Mesendoderm (in vitro differentiated cells): Measurements from ENCODE around the gene TTLL12.

Experiments used
- DNase-seq: peaks from one replicate; pipeline ENCODE4 v3.0.0; 2013
- H2AK5ac ChIP-seq: 2 replicates; pipeline ENCODE4 v1.6.1; 2013; ENCODE audit warnings: low read length, inconsistent platforms
- H2BK120ac ChIP-seq: 2 replicates; pipeline ENCODE4 v1.6.1; 2013; ENCODE audit warnings: low read depth, mild to moderate bottlenecking, low read length, moderate library complexity, mixed read lengths
- H2BK15ac ChIP-seq: replicated peaks from 2 replicates; pipeline ENCODE4 v1.6.1; 2013; ENCODE audit warnings: low read depth, mild to moderate bottlenecking, moderate library complexity
- H2BK5ac ChIP-seq: 2 replicates; pipeline ENCODE4 v1.6.1; 2013; ENCODE audit warnings: low read length, inconsistent platforms
- H3K18ac ChIP-seq: 2 replicates; pipeline ENCODE4 v1.6.1; 2013; ENCODE audit warnings: mild to moderate bottlenecking, low read length, mixed read lengths
- H3K23ac ChIP-seq: one replicate; pipeline ENCODE4 v1.6.1; 2013; ENCODE audit warnings: low read length
- H3K27ac ChIP-seq: 2 replicates; pipeline ENCODE4 v1.5.1; 2013; ENCODE audit warnings: low read depth, mild to moderate bottlenecking, inconsistent platforms, low read length, moderate library complexity
- H3K27me3 ChIP-seq: 2 replicates; pipeline ENCODE4 v1.6.1; 2013; ENCODE audit warnings: low read length, control low read depth, mild to moderate bottlenecking, inconsistent platforms; ENCODE audit not compliant: insufficient read depth, poor library complexity
- H3K36me3 ChIP-seq: 2 replicates; pipeline ENCODE4 v1.6.1; 2013; ENCODE audit warnings: low read length, inconsistent platforms; ENCODE audit not compliant: control insufficient read depth, insufficient read depth
- H3K4ac ChIP-seq: one replicate; pipeline ENCODE4 v1.6.1; 2013; ENCODE audit warnings: low read depth, mild to moderate bottlenecking, low read length, moderate library complexity
- H3K4me1 ChIP-seq: 2 replicates; pipeline ENCODE4 v1.6.1; 2013; ENCODE audit warnings: low read depth, low read length, inconsistent platforms; ENCODE audit not compliant: control insufficient read depth
- H3K4me2 ChIP-seq: 2 replicates; pipeline ENCODE4 v1.6.1; 2013; ENCODE audit warnings: low read length
- H3K4me3 ChIP-seq: 2 replicates; pipeline ENCODE4 v1.5.1; 2013; ENCODE audit warnings: mild to moderate bottlenecking, low read length
- H3K56ac ChIP-seq: one replicate; pipeline ENCODE4 v1.6.1; 2013; ENCODE audit warnings: low read length
- H3K79me1 ChIP-seq: 2 replicates; pipeline ENCODE4 v1.6.1; 2013; ENCODE audit warnings: low read length, inconsistent platforms
- H3K79me2 ChIP-seq: 2 replicates; pipeline ENCODE4 v1.6.1; 2013; ENCODE audit warnings: mild to moderate bottlenecking, low read length; ENCODE audit not compliant: control insufficient read depth, insufficient read depth
- H3K9ac ChIP-seq: 2 replicates; pipeline ENCODE4 v1.6.1; 2013; ENCODE audit warnings: low read length, inconsistent platforms
- H4K5ac ChIP-seq: one replicate; pipeline ENCODE4 v1.6.1; 2013; ENCODE audit warnings: low read length
- H4K8ac ChIP-seq: one replicate; pipeline ENCODE4 v1.6.1; 2013; ENCODE audit warnings: low read depth, mild to moderate bottlenecking, control low read depth, low read length, moderate library complexity
- WGBS: extraction: QIAGEN DNeasy Blood & Tissue Kit; methylation state at CpG from one replicate; pipeline ENCODE4 v1.1.7; 2013; ENCODE audit warnings: low lambda C conversion rate, missing lambda C conversion rate; ENCODE audit not compliant: insufficient coverage; ENCODE audit errors: extremely low coverage; 5-methylcytosine and 5-hydroxymethylcytosine counted together

The TTLL12 gene

GRCh38 chr22:43188829-43189545 is 2.1 kb upstream of the TTLL12 start:
- Histone ChIP-seq H4K5ac (no peak overlapping the region), H3K18ac (no peak overlapping the region), H3K4me1 (peaks cover 2% of the 10 kb centered on the region), H3K36me3 (no peaks in the 10 kb centered on the region), H2BK5ac (no peak overlapping the region), H3K4ac (no peak overlapping the region), H3K79me1 (peaks cover 4% of the 10 kb centered on the region), H3K9ac (no peak overlapping the region), H2BK15ac (no peak overlapping the region), H3K4me3 (no peak overlapping the region), H3K27me3 (no peaks in the 10 kb centered on the region), H3K23ac (no peak overlapping the region), H3K79me2 (peaks cover 6% of the 10 kb centered on the region), H3K56ac (peak overlapping the region; percentile 58), H3K27ac (no peak overlapping the region), H2BK120ac (no peak overlapping the region), H4K8ac (no peak overlapping the region), H3K4me2 (no peak overlapping the region), H2AK5ac (no peak overlapping the region)
- peak; percentile 28 for DNase-seq
- no CpG with 5 or more reads among the region's 5 CpGs for WGBS

DNA sequence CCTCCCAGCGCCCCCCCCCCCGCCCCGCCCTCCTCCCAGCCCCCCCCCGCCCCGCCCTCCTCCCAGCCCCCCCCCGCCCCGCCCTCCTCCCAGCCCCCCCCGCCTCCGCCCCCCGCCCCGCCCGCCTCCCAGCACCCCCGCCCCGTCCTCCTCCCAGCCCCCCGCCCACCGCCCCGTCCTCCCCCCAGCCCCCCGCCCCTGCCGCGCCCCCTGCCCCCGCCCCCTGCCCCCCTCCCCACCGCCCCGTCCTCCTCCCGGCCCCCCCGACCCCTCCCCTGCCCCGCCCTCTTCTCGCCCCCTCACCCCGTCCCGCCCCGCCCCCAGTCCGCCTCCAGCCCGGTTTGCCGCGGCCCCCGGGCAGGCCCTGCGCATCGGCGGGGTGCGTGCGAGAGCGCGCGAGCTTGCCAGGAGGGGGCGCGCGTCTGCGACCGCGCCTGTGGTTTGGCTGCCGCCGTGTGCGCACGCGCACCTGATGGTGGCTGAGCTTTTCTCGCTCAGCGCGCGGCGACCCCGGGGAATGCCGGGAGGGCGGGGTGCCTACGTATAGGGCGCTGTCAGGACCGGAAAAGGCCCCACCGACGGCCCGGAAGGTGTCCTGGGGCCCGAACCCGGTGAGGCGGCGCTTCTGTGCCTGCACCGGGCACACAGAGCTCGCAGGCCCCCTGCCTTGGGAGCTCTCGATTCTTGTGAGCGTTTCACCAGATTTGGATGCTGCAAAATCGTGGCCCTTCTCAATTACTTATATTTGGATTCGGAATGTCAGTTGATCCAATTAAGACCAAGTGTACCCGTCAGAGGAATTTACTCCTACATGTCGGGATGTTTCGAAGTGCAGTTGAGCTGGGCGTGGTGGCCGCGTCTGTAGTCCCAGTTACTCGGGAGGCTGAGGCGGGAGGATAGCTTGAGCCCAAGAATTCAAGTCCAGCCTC is 501 bp upstream of the TTLL12 start:
- Histone ChIP-seq H2BK5ac (peak overlapping the region; percentile 4), H3K4me1 (peaks cover 2% of the 10 kb centered on the region), H3K4me2 (peak overlapping the region; percentile 30), H4K8ac (peak overlapping the region; percentile 89), H3K27me3 (no peaks in the 10 kb centered on the region), H3K27ac (peak overlapping the region; percentile 60), H3K4ac (peak overlapping the region; percentile 78), H2BK15ac (no peak overlapping the region), H3K4me3 (peak overlapping the region; percentile 9), H3K36me3 (no peaks in the 10 kb centered on the region), H3K18ac (peak overlapping the region; percentile 72), H2AK5ac (no peak overlapping the region), H3K56ac (peak overlapping the region; percentile 75), H4K5ac (no peak overlapping the region), H3K79me2 (peaks cover 6% of the 10 kb centered on the region), H3K9ac (peak overlapping the region; percentile 64), H3K79me1 (peaks cover 6% of the 10 kb centered on the region), H3K23ac (no peak overlapping the region), H2BK120ac (peak overlapping the region; percentile 10)
- WGBS: no CpG with 5 or more reads among the region's 86 CpGs
- peak; percentile 96 for DNase-seq

DNA sequence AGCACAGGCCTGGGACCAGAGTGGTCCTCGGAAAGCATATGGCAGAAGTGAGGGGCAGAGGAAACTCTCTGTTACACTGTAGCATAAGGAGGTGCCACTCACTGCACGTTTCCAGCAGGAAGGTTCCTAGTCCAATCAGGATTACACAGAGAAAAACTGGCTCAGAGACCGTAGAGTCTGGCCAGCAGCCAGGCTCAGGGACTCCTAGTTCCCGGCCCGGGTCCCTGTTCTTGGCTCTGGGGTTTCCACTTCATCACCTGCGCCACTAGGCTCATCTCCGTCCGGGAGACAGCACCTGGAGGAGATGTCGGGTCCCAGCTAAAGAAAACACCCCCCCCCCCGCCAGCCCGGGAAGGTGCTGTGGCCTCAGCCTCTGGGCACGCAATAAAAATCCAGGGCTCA is 1.1 kb downstream of the TTLL12 start:
- no peaks in the 10 kb centered on the region for H3K36me3 ChIP-seq
- no peak overlapping the region for H2BK120ac ChIP-seq
- peak overlapping the region; percentile 75 for H3K4me3 ChIP-seq
- H3K79me2 ChIP-seq: peaks cover 6% of the 10 kb centered on the region
- DNase-seq: peak; percentile 14
- H3K27me3 ChIP-seq: no peaks in the 10 kb centered on the region
- no CpG with 5 or more reads among the region's 12 CpGs for WGBS
- no peak overlapping the region for H3K23ac ChIP-seq
- H3K18ac ChIP-seq: no peak overlapping the region
- no peak overlapping the region for H4K8ac ChIP-seq
- H2BK15ac ChIP-seq: no peak overlapping the region
- H3K9ac ChIP-seq: peak overlapping the region; percentile 88
- no peak overlapping the region for H3K27ac ChIP-seq
- H3K56ac ChIP-seq: peak overlapping the region; percentile 95
- peaks cover 2% of the 10 kb centered on the region for H3K4me1 ChIP-seq
- peaks cover 6% of the 10 kb centered on the region for H3K79me1 ChIP-seq
- peak overlapping the region; percentile 32 for H2AK5ac ChIP-seq
- peak overlapping the region; percentile 94 for H3K4me2 ChIP-seq
- no peak overlapping the region for H3K4ac ChIP-seq
- no peak overlapping the region for H2BK5ac ChIP-seq
- H4K5ac ChIP-seq: no peak overlapping the region

- Histone ChIP-seq H3K4ac (no peak overlapping the region), H3K9ac (no peak overlapping the region), H3K4me2 (no peak overlapping the region), H3K56ac (no peak overlapping the region), H3K4me3 (no peak overlapping the region), H2BK15ac (no peak overlapping the region), H3K79me2 (peaks cover 6% of the 10 kb centered on the region), H3K27me3 (no peaks in the 10 kb centered on the region), H2AK5ac (no peak overlapping the region), H3K36me3 (peaks cover under 1% of the 10 kb centered on the region), H2BK120ac (no peak overlapping the region), H3K4me1 (peaks cover 2% of the 10 kb centered on the region), H4K8ac (no peak overlapping the region), H4K5ac (no peak overlapping the region), H3K79me1 (peaks cover 6% of the 10 kb centered on the region), H3K18ac (no peak overlapping the region), H3K23ac (no peak overlapping the region), H2BK5ac (no peak overlapping the region), H3K27ac (no peak overlapping the region)
- DNase-seq: no peak
- WGBS: no CpG with 5 or more reads among the region's 12 CpGs
These were observed 3.2 kb downstream of the TTLL12 start for GRCh38 chr22:43183496-43184277.

DNA sequence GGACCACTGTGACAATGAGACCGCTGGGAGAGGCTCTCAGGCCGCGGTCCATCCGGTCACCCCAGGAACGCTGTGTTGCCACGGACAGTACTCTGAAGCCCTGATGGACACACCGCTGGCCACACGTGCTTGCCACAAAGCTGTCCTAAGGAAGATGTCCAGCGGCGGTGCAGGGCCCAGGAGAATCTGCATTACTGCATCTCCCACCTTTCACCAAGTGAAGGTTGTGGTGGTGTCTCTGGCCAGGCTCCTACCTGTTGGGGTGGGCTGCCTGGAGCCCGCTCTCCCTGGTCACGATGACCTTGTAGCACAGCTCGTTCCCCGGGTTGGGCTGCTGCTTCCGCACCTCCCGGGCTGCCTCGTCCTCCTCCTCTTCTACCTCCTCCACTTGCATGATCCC is 4.2 kb downstream of the TTLL12 start:
- H3K27me3 ChIP-seq: no peaks in the 10 kb centered on the region
- H2BK5ac ChIP-seq: no peak overlapping the region
- no CpG with 5 or more reads among the region's 17 CpGs for WGBS
- H3K79me2 ChIP-seq: peaks cover 6% of the 10 kb centered on the region
- no peak overlapping the region for H2BK15ac ChIP-seq
- H3K56ac ChIP-seq: no peak overlapping the region
- peaks cover 6% of the 10 kb centered on the region for H3K79me1 ChIP-seq
- H4K5ac ChIP-seq: no peak overlapping the region
- no peak overlapping the region for H3K4me3 ChIP-seq
- peaks cover 2% of the 10 kb centered on the region for H3K36me3 ChIP-seq
- H3K18ac ChIP-seq: no peak overlapping the region
- no peak overlapping the region for H3K4me2 ChIP-seq
- H3K27ac ChIP-seq: no peak overlapping the region
- H2BK120ac ChIP-seq: no peak overlapping the region
- H2AK5ac ChIP-seq: no peak overlapping the region
- DNase-seq: no peak
- H3K4ac ChIP-seq: no peak overlapping the region
- H3K23ac ChIP-seq: no peak overlapping the region
- no peak overlapping the region for H4K8ac ChIP-seq
- peaks cover 2% of the 10 kb centered on the region for H3K4me1 ChIP-seq
- no peak overlapping the region for H3K9ac ChIP-seq
